Fibroblast of pulmonary artery (primary cell): ENCODE measurements around the gene MTR.
"Not testable (repeated sequence)": the region's sequence is repeated elsewhere in the genome, so short reads cannot be mapped to it uniquely, and the experiment has no call there.

Source experiments
- DNase-seq: peaks from one replicate; pipeline ENCODE4 v3.0.0-alpha.2; 2010; ENCODE audit warnings: low read depth
- H3K4me3 ChIP-seq: replicated peaks from 2 replicates; pipeline ENCODE4 v1.5.1; 2011; ENCODE audit warnings: low read depth, mild to moderate bottlenecking, control low read depth, low read length, moderate library complexity
- CTCF ChIP-seq: IDR thresholded peaks from 2 replicates; pipeline ENCODE4 v1.5.1; 2011; ENCODE audit warnings: mild to moderate bottlenecking, control low read depth, low read length, inconsistent platforms; ENCODE audit errors: missing control alignments

MTR gene

GRCh38 chr1:236851871-236852270 lies 56.8 kb downstream of the MTR start:
- TF ChIP-seq CTCF: no peak
- no peak overlapping the region for H3K4me3 ChIP-seq
- DNase-seq: no peak

DNA sequence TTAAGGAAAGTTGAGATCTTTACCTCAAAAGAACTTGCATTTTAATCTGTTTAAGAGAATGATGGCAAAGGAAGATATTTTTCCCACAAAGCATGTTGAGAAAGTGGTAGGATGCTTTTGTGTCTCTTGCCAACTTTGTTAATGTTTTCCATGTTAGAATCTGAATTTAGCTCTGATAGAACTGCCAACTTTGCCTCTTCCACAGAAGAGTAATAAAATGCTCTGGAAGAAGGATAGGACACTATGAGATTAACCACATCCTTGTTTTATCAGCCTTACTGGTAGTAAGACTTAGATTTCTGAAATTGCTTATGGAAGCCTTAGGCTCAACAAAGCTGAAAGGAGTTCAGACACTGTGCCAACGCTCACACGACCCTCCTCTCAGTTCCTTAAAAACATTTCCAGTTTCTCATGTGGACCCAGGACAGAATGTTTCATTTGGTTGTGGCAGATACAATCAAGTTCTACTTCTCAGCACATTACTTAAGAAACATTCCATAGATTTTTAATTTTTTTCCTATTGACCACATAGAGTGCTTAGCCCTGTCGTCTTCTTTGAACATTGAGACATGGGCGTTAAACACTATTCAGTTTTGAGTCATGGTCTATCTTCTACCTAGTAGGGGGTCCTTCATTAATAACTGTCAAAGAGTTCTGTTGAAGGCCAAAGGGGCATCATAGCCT lies 59.0 kb downstream of the MTR start:
- no peak overlapping the region for H3K4me3 ChIP-seq
- peak; percentile 36 for DNase-seq
- no peak for TF ChIP-seq CTCF

- no peak for TF ChIP-seq CTCF
- peak; percentile 43 for DNase-seq
Observed at GRCh38 chr1:236854605-236854983, 59.5 kb downstream of the MTR start.

GRCh38 chr1:236856649-236857048 lies 61.6 kb downstream of the MTR start:
- not testable (repeated sequence) for H3K4me3 ChIP-seq, DNase-seq

More at GRCh38 chr1:236854605-236854983, 59.5 kb downstream of the MTR start:
- no peak overlapping the region for H3K4me3 ChIP-seq

- no peak overlapping the region for H3K4me3 ChIP-seq
- DNase-seq: no peak
- no peak for TF ChIP-seq CTCF
Observed at GRCh38 chr1:236858165-236858564, 63.1 kb downstream of the MTR start.

DNA sequence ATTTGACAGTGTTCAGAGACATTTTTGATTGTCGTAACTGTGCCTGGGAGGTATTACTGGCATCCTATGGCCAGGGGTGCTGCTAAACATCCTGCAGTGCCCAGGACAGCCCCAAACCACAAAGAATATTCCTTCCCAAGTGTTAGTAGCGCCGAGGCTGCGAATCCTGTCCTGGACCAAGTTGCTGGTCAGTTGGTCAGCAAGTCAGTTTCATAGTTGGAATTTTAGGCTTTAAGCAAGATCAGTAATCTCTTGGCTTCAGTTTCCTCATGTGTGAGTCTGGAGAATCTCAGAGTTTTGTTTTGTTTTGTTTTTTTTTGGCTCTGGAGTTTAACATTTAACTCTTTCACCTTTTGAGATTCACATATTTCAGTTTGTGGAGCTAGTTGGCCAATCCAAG lies 65.0 kb downstream of the MTR start:
- TF ChIP-seq CTCF: no peak
- no peak for DNase-seq
- no peak overlapping the region for H3K4me3 ChIP-seq

DNA sequence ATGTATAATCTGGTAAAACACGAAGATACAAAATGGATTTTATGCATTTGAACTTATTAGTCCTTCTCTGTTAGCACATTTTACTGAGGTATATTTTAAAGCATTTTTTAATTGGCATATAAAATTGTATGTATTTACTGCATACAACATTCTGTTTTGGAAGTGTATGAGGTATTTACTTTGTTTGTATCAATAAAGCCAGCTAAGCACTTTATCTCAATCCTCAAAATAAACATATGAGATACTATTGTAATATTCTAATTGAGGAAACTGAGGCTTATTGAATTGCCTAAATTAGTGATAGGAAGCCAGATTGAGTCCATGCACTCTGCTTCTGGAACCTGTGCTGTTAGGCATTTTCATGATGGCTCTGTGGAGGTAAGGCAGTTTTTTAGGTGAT lies 65.6 kb downstream of the MTR start:
- H3K4me3 ChIP-seq: no peak overlapping the region
- TF ChIP-seq CTCF: no peak
- no peak for DNase-seq
